OCI-LY7 (cell line): ENCODE results near the gene CHI3L2. TPM values are rescaled to one million over a fixed set of nuclear protein-coding genes. Genes with fewer than 3 reads are reported as not detected.
A peak's percentile ranks its signal among the peaks of the same experiment; 100 is the strongest.

Experiments used
- BruUV-seq: library from RNA; stranded (reverse); fragments of 400-500 nt; replicated peaks from 2 replicates; lab custom pipeline; 2021; lab: Mats Ljungman, UMichigan
- CTCF ChIA-PET: fragments of 300-600 bp; sonication (Branson Sonifier 250); formaldehyde crosslinking; loops from one replicate; lab custom pipeline; 2022; ENCODE audit warnings: antibody characterized with exemption; ENCODE audit not compliant: unreplicated experiment; lab: Charles Lee
- POLR2A ChIA-PET: fragments of 300-600 bp; sonication (Branson Sonifier 250); formaldehyde crosslinking; loops from one replicate; lab custom pipeline; 2022; ENCODE audit warnings: antibody characterized with exemption; lab: Charles Lee
- DNase-seq: peaks from one replicate; pipeline ENCODE4 v3.0.0-alpha.2; 2015; ENCODE audit warnings: low spot score
- H2AFZ ChIP-seq: fragments of 200-600 bp; sonication (generic), shearing (Covaris generic); 2 replicates; pipeline ENCODE4 v1.6.1; 2014; ENCODE audit warnings: mild to moderate bottlenecking, antibody characterized with exemption, low read length, moderate library complexity
- H3K27ac ChIP-seq: fragments of 200-600 bp; sonication (generic); 2 replicates; pipeline ENCODE4 v1.5.1; 2014; ENCODE audit warnings: mixed run types, low read depth, mild to moderate bottlenecking, moderate library complexity, low read length, inconsistent platforms; ENCODE audit not compliant: poor library complexity, severe bottlenecking
- H3K36me3 ChIP-seq: fragments of 200-600 bp; sonication (generic); 2 replicates; pipeline ENCODE4 v1.6.1; 2014; ENCODE audit warnings: mild to moderate bottlenecking, antibody characterized with exemption, low read length, moderate library complexity, mixed read lengths; ENCODE audit not compliant: insufficient read depth
- H3K4me1 ChIP-seq: fragments of 200-600 bp; sonication (generic); 2 replicates; pipeline ENCODE4 v1.5.1; 2014; ENCODE audit warnings: mild to moderate bottlenecking, low read length; ENCODE audit not compliant: insufficient read depth, poor library complexity, severe bottlenecking
- H3K4me2 ChIP-seq: fragments of 200-600 bp; sonication (generic); 2 replicates; pipeline ENCODE4 v1.6.1; 2014; ENCODE audit warnings: mild to moderate bottlenecking, low read length
- H3K4me3 ChIP-seq: fragments of 200-600 bp; sonication (generic); 2 replicates; pipeline ENCODE4 v1.5.1; 2014; ENCODE audit warnings: mild to moderate bottlenecking, low read depth, low read length; ENCODE audit not compliant: poor library complexity, severe bottlenecking
- H3K79me2 ChIP-seq: fragments of 200-600 bp; sonication (generic); 2 replicates; pipeline ENCODE4 v1.6.1; 2016; ENCODE audit warnings: low read depth, mild to moderate bottlenecking, low read length, moderate library complexity, mixed read lengths; ENCODE audit not compliant: insufficient read depth
- H3K9me2 ChIP-seq: fragments of 200-600 bp; sonication (generic); 2 replicates; pipeline ENCODE4 v1.6.1; 2016; ENCODE audit warnings: mild to moderate bottlenecking, low read length, mixed read lengths; ENCODE audit not compliant: insufficient read depth
- H3K9me3 ChIP-seq: fragments of 200-600 bp; sonication (generic); 2 replicates; pipeline ENCODE4 v1.6.1; 2014; ENCODE audit warnings: mild to moderate bottlenecking, mixed run types, low read length, mixed read lengths
- H4K20me1 ChIP-seq: fragments of 200-600 bp; sonication (generic); 2 replicates; pipeline ENCODE4 v1.6.1; 2014; ENCODE audit warnings: mild to moderate bottlenecking, antibody characterized with exemption, low read length, moderate library complexity, mixed read lengths; ENCODE audit not compliant: insufficient read depth
- EZH2phosphoT487 ChIP-seq: fragments of 200-600 bp; sonication (generic); IDR thresholded peaks from 2 replicates; pipeline ENCODE4 v1.6.1; 2018; ENCODE audit warnings: low read depth, borderline replicate concordance, mild to moderate bottlenecking, mixed run types, antibody characterized with exemption, low read length, moderate library complexity, mixed read lengths
- intact Hi-C: fragments of 100-400 bp; cut with micrococcal nuclease; formaldehyde crosslinking; loops from one replicate; pipeline ENCODE4 v1.10.0; 2022; ENCODE audit not compliant: unreplicated experiment
- total RNA-seq, 2 experiments: library from RNA; depleted of rRNA in 1 of 2; stranded (reverse); fragments of >200 nt in 1 of 2; shearing (Covaris generic) in 1 of 2; gene quantifications; 2 replicates each; pipeline ENCODE4 v1.2.3, GENCODE V29; 2014 to 2022
- TF ChIP-seq, protein P1 (sequence below): fragments of 200-600 bp; sonication (generic); conservative IDR thresholded peaks from 2 replicates; pipeline ENCODE4 v1.5.1; 2014; ENCODE audit warnings: mild to moderate bottlenecking, antibody characterized with exemption, low read length, moderate library complexity, mixed read lengths

The CHI3L2 gene
- total RNA-seq, 2 experiments from 2014 or later: 37.1 to 88.7 TPM

DNA sequence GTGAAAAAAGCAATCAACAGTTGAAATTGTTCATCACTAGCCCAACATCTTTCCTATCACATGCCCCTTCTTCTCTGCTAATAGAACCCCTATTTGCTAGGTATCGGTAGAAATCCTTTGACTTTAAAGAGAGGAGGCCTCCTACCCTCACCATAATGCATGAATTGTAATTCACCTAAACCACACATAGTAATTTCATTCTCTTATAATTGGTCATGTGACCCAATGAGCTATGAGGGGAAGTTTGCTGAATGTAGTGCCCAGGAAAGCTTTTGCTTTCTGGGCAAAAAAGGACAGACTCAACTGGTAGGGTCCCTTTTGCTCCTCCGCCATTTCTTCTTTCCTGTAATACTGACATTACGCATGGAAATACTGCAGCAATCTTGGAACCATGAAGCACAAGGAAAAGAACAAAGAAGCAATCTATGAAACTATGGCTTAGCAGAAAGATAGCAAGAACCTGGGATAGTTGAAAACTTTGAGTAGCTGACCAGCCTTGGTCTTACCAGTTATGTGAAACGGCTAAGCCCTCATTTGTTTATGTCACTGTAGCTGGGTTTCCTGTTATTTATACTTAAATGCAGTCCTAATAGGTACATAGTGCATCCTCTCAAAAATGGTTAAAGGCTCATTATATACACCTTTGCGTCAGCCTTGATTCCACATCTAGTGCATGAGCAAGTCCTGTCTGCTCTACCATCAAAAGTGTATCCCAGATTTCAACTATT, 10.2 kb upstream of the CHI3L2 start:
- TF ChIP-seq, protein P1, sequence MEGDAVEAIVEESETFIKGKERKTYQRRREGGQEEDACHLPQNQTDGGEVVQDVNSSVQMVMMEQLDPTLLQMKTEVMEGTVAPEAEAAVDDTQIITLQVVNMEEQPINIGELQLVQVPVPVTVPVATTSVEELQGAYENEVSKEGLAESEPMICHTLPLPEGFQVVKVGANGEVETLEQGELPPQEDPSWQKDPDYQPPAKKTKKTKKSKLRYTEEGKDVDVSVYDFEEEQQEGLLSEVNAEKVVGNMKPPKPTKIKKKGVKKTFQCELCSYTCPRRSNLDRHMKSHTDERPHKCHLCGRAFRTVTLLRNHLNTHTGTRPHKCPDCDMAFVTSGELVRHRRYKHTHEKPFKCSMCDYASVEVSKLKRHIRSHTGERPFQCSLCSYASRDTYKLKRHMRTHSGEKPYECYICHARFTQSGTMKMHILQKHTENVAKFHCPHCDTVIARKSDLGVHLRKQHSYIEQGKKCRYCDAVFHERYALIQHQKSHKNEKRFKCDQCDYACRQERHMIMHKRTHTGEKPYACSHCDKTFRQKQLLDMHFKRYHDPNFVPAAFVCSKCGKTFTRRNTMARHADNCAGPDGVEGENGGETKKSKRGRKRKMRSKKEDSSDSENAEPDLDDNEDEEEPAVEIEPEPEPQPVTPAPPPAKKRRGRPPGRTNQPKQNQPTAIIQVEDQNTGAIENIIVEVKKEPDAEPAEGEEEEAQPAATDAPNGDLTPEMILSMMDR: no peak
- no peak for TF ChIP-seq EZH2phosphoT487
- H3K4me3 ChIP-seq: peak overlapping the region; percentile 42
- ChIA-PET CTCF (no interaction called here), POLR2A (interaction anchor here (0.6 to 8.9 kb wide), 16 partner anchors 10 to 570 kb away, joined by 3 to 114 read pairs (median 4); partner anchors contain the start of genes CD53, CEPT1, CHI3L2 and DRAM2)
- BruUV-seq: no TSS peak
- H3K36me3 ChIP-seq: no peaks in the 10 kb centered on the region
- no peaks in the 10 kb centered on the region for H3K9me2 ChIP-seq
- no peaks in the 10 kb centered on the region for H3K9me3 ChIP-seq
- intact Hi-C loops: loop anchor here (5.0 to 10.0 kb wide), 3 partner anchors 385 to 585 kb away; no protein-coding TSS in a partner anchor
- no peaks in the 10 kb centered on the region for H3K79me2 ChIP-seq
- H2AFZ ChIP-seq: peak overlapping the region; percentile 77
- H3K27ac ChIP-seq: peak overlapping the region; percentile 97
- H4K20me1 ChIP-seq: no peaks in the 10 kb centered on the region
- H3K4me1 ChIP-seq: peaks cover 97% of the 10 kb centered on the region
- DNase-seq: peak; percentile 63
- peak overlapping the region; percentile 87 for H3K4me2 ChIP-seq

DNA sequence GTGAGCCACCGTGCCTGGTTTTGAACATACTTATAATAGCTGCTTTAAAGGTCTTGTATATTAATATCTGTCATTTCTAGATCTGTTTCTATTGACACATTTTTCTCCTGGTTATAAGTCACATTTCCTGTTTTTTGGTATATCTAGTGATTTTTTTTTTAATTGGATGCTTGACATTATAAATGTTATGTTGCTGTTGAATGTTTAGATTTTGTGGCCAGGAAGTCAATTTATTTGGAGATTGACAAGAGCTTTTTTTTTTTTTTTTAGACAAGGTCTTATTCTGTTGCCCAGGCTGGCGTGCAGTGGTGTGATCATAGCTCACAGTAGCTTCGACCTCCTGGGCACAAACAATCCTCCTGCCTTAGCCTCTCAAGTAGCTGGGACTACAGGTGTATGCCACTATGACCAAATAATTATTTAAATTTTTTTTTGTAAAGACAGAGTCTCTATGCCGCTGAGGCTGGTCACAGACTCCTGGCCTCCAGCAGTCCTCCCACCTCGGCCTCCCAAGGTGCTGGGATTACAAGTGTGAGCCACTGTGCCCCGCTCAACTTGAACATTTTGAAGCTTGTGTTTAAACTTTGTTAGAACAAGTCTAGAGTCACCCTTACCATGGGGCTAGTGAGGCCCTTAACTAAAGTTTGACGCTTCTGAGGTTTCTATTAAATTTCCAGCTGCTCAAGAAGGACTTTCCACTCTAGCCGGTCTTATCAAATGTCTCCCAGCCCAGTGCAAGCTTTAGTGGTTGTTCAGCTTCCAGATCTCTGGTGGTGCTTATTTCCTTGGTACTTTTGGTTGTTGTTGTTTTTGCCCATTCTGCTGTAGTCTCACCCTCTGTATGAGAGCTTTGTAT, 8.6 kb upstream of the CHI3L2 start:
- CTCF ChIA-PET: interaction anchor here (0.6 to 1.2 kb wide), 8 partner anchors 36 to 206 kb away, joined by 3 to 5 read pairs (median 3); no protein-coding TSS in a partner anchor
- no peak for DNase-seq
- Histone ChIP-seq H3K9me3 (no peaks in the 10 kb centered on the region), H3K27ac (peak overlapping the region; percentile 97), H3K79me2 (no peaks in the 10 kb centered on the region), H3K4me3 (peak overlapping the region; percentile 35), H4K20me1 (no peaks in the 10 kb centered on the region), H3K4me2 (peak overlapping the region; percentile 87), H2AFZ (peak overlapping the region; percentile 4; the same call in 1 of the 2 replicates), H3K9me2 (no peaks in the 10 kb centered on the region), H3K36me3 (no peaks in the 10 kb centered on the region), H3K4me1 (peaks cover 94% of the 10 kb centered on the region)
- no TSS peak for BruUV-seq
- POLR2A ChIA-PET: interaction anchor here (0.5 to 8.9 kb wide), 27 partner anchors 9 to 471 kb away, joined by 3 to 114 read pairs (median 4); partner anchors contain the start of genes CEPT1, CHI3L2 and DRAM2
- intact Hi-C loops: loop anchor here (2.0 to 10.0 kb wide), 4 partner anchors 344 to 587 kb away; no protein-coding TSS in a partner anchor
- no peak for TF ChIP-seq EZH2phosphoT487
- TF ChIP-seq, protein P1: no peak
